Stimulated activated naive CD4-positive, alpha-beta T cell treated with Interleukin-2 at 50 U/mL for 16 hours (primary cell): ENCODE measurements around the gene GALNT12.

Source experiments
- DNase-seq: peaks from one replicate; lab custom pipeline; 2025; lab: John Stamatoyannopoulos, UW

Gene GALNT12

GRCh38 chr9:98805506-98806272 lies 1.8 kb upstream of the GALNT12 start:
- no peak for DNase-seq

GRCh38 chr9:98806394-98807035 lies 955 bp upstream of the GALNT12 start:
- no peak for DNase-seq

GRCh38 chr9:98807814-98808195 lies 335 bp downstream of the GALNT12 start:
- no peak for DNase-seq

GRCh38 chr9:98808411-98808815 lies 943 bp downstream of the GALNT12 start:
- no peak for DNase-seq

GRCh38 chr9:98808875-98809274 lies 1.4 kb downstream of the GALNT12 start:
- DNase-seq = no peak

- DNase-seq = no peak
These were observed 2.0 kb downstream of the GALNT12 start for GRCh38 chr9:98809311-98810101.

- DNase-seq = no peak
These were observed 2.8 kb downstream of the GALNT12 start for GRCh38 chr9:98810102-98810842.

GRCh38 chr9:98811051-98811650 lies 3.7 kb downstream of the GALNT12 start:
- DNase-seq = no peak

- DNase-seq = no peak
These were observed 8.0 kb downstream of the GALNT12 start for GRCh38 chr9:98815391-98815951.

GRCh38 chr9:98818764-98819163 lies 11.3 kb downstream of the GALNT12 start:
- no peak for DNase-seq

GRCh38 chr9:98819231-98819630 lies 11.8 kb downstream of the GALNT12 start:
- DNase-seq = no peak

GRCh38 chr9:98821831-98822230 lies 14.4 kb downstream of the GALNT12 start:
- DNase-seq = no peak

GRCh38 chr9:98822661-98823060 lies 15.2 kb downstream of the GALNT12 start:
- DNase-seq = no peak

- no peak for DNase-seq
These were observed 16.3 kb downstream of the GALNT12 start for GRCh38 chr9:98823666-98824334.

GRCh38 chr9:98825414-98825813 lies 17.9 kb downstream of the GALNT12 start:
- no peak for DNase-seq

GRCh38 chr9:98826716-98827115 lies 19.2 kb downstream of the GALNT12 start:
- no peak for DNase-seq

GRCh38 chr9:98829766-98830165 lies 22.3 kb downstream of the GALNT12 start:
- DNase-seq = no peak

- DNase-seq = no peak
These were observed 23.1 kb downstream of the GALNT12 start for GRCh38 chr9:98830554-98830953.

- DNase-seq = no peak
These were observed 24.2 kb downstream of the GALNT12 start for GRCh38 chr9:98831696-98832095.

GRCh38 chr9:98832768-98833089 lies 25.3 kb downstream of the GALNT12 start:
- DNase-seq = no peak
